Subcutaneous adipose tissue (tissue), 4 donors: ENCODE measurements around the gene CLASP1. TPM values are rescaled to one million over a fixed set of nuclear protein-coding genes. Genes with fewer than 3 reads are reported as not detected.

Experiments used
- total RNA-seq, 4 donors: library from RNA; depleted of rRNA; stranded (reverse); fragments of >200 nt; gene quantifications; one replicate each; pipeline ENCODE4 v1.1.0, GENCODE V29; 2016
- TF ChIP-seq, protein P1 (sequence below): fragments of 450-650 bp; IDR thresholded peaks from one replicate; pipeline ENCODE4 v1.5.1; 2016; ENCODE audit warnings: low read depth, mild to moderate bottlenecking, control low read depth, antibody characterized with exemption, moderate library complexity

Gene CLASP1
- total RNA-seq, 4 donors from 2014 or later, result 94.0 to 166 (median 112) TPM

DNA sequence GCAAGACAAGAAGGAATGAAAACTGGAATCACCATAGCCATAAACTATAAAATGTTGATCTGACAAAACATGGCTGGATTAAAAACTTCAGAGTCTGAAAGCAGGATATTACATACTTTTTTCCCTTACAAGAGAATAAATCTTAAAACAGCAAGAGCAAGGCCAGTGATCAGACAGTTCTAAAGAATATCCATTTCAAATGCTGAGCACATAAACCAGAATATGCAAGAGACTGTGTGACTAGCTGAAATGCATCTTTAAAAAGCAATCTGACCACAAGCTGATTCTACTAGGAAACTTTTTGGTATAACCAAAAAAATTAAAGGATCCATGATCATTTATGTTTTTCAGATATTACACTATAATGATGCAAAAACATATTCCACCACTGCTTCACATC is 239.3 kb downstream of the CLASP1 start:
- TF ChIP-seq, protein P1, sequence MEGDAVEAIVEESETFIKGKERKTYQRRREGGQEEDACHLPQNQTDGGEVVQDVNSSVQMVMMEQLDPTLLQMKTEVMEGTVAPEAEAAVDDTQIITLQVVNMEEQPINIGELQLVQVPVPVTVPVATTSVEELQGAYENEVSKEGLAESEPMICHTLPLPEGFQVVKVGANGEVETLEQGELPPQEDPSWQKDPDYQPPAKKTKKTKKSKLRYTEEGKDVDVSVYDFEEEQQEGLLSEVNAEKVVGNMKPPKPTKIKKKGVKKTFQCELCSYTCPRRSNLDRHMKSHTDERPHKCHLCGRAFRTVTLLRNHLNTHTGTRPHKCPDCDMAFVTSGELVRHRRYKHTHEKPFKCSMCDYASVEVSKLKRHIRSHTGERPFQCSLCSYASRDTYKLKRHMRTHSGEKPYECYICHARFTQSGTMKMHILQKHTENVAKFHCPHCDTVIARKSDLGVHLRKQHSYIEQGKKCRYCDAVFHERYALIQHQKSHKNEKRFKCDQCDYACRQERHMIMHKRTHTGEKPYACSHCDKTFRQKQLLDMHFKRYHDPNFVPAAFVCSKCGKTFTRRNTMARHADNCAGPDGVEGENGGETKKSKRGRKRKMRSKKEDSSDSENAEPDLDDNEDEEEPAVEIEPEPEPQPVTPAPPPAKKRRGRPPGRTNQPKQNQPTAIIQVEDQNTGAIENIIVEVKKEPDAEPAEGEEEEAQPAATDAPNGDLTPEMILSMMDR, result no peak

DNA sequence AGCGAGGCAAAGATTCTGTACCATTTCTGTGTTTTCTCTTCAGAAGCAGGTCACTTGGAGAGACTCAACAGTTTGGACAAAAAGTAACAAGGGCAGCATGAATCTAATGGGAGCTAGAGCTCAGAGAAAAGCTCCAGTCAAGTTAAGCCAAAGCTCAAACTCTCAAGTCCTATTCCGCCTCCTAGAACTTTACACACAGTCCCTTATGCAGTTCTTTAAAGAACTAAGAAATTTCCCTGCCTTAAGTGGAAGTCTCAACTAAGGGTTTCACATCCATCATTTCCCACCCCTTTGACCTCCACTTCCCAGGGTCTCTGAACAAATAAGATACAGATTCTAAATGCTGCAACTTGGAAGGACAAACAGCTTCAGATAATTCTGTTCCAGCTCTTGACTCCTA is 239.9 kb downstream of the CLASP1 start:
- TF ChIP-seq, protein P1, result no peak

DNA sequence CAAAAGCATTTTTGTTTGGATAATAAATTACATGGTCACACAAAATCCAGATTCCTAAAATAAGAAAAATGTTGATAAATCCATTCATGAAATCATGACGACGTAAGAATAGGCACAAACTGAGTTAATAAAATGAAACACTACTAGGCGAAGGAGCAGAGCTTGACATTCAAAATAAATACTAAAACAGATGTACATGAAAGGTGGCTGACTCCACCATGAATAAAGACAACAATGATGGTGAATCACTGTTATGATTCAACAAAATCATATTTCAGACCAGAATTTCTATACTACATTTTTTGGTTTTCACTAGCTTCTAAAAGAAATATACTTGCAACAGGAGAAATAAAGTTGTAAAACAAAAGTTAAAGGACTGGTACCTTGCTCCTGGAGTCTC is 240.6 kb downstream of the CLASP1 start:
- TF ChIP-seq, protein P1, result no peak

GRCh38 chr2:121405233-121405632 is 244.0 kb downstream of the CLASP1 start:
- TF ChIP-seq, protein P1, result no peak

GRCh38 chr2:121400201-121400600 is 249.1 kb downstream of the CLASP1 start:
- TF ChIP-seq, protein P1, result no peak

DNA sequence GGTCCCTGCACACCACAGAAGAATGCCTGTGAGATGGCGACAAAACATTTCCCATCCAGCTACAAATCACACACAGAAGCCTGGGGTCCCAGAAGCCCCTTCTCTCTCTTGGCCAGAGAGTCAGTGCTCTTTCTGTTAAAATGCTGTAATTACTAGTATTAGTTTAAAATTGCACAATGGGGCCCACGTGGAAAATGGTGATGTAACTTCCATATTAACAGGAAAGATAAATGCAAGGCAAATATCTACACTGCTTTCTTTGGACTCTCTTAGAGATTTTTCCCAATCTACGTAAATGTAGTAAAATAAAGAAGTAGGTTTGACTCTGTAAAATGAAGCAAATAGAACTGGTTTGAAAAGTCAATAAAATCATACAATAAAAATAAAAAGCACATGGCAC is 250.4 kb downstream of the CLASP1 start:
- TF ChIP-seq, protein P1, result no peak

- TF ChIP-seq, protein P1, result no peak
These were observed 259.1 kb downstream of the CLASP1 start for GRCh38 chr2:121390082-121390692.
